GM18870 (cell line): ENCODE measurements around the gene PREX1.
"Not testable (repeated sequence)": the region's sequence is repeated elsewhere in the genome, so short reads cannot be mapped to it uniquely, and the experiment has no call there.

Experiments used
- ATAC-seq: cut with Tn5 transposase; IDR thresholded peaks from one replicate; pipeline ENCODE4 v1.9.1; 2021; ENCODE audit warnings: moderate library complexity; ENCODE audit not compliant: unreplicated experiment

Gene PREX1

DNA sequence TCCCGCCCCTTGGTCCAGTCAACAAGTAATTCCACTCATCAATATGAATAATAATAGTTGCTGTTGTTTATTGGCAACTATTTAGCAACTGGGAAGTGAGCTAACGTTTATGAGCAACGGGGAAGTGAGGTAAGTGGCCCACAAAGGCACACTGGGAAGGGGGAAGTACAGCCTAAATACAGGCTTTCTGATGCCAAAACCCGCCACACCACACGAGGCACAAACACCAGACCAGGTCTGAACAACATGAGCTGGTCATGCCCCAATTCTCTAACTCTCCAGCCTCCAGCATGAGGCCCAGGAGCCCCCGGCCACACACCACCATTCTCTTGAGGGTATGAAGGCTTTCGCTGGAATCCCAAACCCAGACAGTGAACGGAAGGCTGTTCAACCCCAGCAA, 50.8 kb downstream of the PREX1 start:
- no peak for ATAC-seq

DNA sequence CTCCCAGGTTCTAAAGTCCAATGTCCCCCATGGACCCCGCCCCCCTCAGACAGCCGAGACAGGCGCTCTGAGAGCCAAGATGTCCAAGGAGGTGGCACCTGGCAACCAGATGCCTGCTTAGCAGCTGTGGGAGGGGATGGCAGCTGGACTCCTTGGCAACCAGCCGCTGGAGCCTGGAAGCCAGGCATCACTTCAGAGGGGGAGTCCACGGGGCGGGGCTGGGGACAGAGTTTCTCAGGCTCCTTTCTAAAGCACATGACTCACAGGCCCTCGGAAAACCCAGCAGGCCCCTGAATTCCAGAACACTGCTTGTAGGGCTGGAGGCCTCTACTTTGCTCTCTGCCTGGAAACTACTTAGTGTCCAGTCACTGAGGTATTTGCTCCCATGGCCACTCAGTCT, 51.5 kb downstream of the PREX1 start:
- ATAC-seq, result no peak

DNA sequence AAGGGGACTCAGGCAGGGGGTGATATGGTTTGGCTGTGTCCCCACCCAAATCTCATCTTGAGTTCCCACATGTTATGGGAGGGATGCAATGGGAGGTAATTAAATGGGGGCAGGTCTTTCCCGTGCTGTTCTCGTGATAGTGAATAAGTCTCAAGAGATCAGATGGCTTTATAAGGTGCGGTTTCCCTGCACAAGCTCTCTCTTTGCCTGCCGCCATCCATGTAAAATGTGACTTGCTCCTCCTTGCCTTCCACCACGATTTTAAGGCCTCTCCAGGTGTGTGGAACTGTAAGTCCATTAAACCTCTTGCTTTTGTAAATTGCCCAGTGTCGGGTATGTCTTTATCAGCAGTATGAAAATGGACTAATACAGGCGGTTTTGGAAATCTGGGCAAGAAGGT, 52.3 kb downstream of the PREX1 start:
- ATAC-seq, result not testable (repeated sequence)

DNA sequence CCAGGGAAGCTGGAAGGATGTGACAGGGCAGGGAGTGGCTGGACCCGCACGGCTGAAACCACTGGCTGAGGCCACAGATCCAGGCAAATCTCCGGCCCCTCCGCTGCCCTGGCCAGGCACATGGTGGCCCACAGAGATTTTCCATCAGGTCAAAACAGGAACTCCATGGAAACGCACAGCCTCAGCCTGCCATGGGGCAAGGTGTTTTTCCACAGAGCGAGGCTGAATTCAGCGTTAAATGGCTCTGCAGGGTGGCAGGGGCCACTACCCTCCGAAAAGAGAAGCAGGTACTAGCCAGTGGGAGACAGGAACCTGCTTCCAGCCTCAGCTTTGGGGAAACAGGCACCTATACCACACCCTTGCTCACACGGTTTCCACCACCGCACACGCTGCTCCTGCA, 53.1 kb downstream of the PREX1 start:
- ATAC-seq, result no peak

DNA sequence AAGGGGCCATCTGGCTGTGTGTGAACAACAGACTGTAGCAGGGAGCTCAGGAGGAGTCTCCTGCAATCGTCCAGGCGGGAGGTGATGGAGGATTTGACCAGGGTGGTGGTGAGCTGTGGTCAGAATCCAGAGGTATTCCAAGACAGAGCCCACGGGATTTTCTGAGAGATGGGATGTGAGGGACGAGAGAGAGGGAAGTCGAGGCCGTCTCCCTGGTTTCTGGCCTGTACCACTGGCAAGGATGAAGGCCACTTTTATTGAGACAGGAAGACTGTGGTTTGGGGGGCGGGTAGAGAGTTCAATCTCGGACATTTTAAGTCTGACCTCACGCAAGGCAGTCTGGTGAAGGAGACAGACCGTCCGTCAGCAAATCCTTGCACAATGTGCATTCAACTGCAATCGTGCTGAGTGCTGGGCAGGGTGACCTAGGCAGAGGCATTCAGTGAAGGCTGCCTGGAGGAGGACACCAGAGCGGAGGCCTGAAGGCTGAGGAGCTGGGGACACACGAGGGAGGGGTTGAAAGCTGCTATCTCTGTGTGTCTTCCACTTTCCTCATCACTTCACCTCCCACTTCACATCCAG, 53.9 kb downstream of the PREX1 start:
- no peak for ATAC-seq

DNA sequence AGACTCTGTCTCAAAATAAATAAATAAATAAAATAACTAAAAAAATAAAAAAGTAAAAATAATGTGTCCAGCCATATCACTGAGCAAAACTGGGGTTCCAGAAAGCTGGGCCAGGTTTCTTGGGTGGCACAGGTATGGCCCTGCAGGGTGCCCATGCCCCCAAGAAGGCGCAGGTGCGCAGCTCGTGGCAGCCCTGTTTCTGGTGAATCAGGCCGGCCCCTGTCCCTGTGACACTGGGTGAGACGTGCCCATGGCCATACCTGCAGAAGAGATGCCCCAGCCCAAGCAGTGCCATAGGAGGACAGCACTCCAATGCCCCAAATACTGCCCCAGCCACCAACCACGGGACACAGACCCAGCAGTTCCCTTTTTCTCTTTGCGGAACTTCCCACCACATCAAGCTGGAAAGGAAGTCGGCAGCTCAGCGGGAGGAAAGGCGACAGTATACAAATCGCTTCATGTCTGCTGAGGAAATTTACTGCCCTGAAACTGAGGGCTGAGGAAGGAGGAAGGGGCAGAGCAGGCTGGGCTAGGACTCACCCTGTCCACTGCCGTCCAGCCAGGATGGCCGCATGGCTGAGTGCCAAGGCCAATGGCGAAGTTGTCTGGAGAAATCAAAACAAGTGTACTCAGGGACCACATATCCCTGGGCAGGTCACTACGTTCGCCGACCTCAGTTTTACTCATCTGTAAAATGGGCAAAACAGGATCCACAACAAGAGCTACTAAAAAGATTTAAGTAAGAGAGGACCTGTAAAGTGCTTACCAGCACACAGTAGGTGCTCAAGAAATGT, 55.4 kb downstream of the PREX1 start:
- no peak for ATAC-seq

DNA sequence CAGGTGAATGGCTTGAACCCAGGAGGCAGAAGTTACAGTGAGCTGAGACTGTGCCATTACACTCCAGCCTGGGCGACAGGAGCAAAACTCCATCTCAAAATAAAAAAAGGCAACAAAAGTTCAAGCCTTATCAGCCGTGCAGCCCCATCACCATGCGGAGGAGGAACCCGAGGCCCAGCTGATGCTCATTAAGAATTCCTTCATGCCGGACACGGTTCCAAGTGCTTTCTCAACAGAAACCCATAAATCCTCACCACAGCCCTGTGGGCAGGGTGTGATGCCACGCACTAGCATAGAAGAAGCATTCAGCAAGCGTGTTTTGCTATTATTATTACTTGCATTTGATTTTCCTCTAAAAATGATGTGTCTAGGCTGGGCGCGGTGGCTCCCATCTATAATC, 56.3 kb downstream of the PREX1 start:
- no peak for ATAC-seq

DNA sequence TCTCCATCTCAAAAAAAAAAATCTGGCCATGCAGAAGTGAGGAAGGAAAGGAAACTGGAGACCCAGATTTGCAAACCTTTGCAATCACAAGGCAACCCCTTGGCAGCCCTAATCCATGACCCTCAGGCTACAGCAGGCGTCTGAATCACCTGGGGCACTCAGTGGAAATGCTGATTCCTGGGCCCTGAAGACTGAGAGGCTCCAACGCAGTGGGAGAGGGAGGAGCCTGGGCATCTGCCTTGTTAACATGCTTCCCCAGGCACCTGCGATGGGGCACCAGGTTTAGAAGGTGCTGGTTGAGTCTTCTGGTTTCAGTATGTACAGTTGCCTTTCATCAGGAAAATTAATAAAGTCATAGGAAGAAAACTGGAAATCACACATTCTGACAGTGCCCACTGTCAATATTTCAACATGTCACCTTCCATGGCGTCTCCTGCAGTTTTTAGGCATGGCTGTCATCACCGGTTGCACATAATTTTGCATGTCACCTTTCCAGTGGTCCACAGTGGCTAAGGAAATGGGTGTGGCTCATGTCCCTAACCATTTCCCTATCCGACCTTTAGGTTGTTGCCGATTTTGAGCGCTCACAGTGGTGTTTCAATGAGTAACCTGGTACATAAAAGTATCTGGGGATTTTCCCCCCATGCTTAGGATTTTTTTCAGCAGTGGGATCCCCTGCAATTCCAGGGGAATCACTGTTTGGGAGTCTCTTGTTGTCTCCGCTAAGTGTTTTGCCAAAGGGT, 56.9 kb downstream of the PREX1 start:
- ATAC-seq, result no peak

DNA sequence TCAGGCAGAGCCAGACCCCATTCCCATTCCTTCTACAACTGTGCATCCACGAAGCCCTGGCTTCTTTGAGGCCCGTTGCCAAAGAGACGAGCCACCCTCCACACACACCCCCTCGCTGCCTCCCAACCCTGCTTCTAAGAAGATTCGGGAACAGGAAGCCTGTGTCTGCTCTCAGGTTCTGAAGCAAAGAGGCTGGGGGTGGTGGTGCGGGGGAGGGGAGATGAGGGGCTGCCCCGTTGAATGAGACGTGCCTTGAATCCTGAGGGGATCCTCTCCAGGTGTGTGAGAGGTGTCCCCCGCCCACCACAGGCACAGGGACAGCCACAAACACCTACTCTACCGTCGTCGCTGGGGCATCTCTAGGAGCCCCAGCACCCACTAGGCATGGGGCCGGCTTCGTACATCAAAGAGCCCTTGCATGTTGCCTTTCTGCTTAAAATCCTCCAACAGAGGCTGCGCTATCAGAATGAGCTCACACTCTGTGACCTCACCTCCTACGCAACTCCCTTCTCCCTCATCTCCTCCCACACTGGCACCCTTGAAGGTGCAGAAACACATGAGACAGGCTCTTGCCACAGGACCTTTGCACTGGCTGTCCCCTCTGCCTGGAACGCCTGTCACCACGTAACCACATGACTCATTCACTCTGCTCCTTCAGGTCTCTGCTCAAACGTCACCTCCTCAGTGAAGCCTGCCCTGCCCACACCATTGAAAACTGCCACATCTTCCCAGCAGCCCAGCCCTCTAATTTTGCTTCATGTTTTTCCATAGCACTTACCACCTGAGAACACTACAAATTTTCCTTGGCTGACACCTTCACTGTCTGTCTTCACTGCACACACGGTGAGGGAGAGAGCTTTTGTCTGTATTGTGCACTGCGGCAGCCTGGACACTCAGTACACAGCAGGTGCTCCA, 58.5 kb downstream of the PREX1 start:
- ATAC-seq, result no peak

DNA sequence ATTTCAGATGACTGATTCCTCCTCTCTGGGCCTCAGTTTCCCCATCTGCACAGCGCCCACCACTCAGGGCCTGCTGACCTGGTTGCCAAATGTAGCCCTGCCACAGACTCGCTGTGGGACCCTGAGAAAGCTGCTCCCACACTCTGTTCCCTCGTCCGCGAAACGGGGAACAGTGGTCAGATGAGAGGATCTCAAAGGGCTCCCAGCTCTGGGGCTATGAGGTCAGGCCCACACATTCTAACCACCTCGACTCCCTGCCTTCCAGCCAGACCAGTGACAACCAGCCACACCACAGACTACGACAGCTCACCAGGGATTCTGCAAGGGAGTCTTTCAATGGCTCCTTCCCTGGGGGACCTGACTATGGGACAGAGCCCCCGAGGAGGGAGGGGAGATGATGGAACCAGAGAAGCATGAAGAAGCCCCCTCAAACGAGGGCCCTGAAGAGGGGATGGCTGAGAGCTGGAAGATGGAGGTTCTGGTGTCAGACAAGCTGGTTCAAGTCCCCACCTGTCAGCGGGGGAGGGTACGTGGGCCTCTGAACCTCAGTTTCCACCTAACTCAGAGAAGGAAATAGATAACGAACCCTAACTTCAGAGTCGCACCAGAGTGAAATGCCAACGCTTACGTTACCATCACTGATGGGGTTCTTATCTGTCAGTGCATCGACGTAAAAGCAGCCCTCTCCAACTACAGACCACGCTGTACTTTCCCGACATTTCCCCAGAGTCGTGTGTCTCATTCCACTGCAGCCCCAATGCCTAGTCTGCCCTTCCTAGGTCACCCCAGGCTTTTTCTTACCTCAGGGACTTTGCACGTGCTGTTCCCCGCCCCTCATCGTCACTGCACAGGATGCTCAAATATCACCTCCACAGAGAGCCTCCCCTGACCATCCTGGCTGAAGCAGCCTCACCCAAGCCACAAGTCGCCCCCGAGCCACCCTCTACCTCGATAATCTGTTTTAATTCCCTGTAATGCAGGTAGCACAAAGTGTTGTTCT, 60.5 kb downstream of the PREX1 start:
- ATAC-seq, result no peak

DNA sequence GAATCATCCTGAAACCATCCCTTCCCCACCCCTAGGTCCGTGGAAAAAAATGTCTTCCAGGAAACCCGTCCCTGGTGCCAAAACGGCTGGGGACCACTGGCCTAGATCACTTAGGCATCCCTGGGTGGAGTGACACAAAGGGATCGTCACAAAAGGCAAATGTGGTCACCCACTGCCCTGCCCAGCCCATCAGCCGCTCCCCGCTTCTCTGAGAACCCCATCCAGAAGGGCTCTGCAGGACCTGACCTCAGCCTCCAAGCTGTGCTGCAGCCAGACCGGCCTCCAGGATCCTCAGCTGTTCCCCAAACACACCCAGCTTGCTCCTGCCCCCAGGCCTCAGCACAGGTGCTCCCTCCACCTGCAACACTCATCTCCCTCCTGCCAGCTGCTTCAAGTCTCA, 61.6 kb downstream of the PREX1 start:
- no peak for ATAC-seq

DNA sequence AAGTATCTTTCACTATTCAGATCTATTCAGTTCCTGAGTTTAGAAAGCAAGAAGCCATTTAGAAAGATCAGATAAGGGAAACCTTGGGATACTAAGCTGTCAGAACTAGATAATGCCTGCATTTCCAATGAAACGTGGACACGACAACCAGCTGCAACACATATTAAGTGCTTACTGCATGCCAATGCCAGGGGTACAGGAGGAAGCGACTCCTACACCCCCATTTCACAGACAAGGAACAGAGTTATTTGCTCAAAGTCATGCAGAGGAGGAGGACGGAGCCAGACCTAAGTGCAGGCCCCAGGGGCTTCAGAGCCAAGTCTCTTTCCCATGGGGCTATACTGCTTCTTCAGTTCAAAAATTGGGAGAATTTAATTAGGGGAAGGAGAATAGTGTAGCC, 62.4 kb downstream of the PREX1 start:
- no peak for ATAC-seq

DNA sequence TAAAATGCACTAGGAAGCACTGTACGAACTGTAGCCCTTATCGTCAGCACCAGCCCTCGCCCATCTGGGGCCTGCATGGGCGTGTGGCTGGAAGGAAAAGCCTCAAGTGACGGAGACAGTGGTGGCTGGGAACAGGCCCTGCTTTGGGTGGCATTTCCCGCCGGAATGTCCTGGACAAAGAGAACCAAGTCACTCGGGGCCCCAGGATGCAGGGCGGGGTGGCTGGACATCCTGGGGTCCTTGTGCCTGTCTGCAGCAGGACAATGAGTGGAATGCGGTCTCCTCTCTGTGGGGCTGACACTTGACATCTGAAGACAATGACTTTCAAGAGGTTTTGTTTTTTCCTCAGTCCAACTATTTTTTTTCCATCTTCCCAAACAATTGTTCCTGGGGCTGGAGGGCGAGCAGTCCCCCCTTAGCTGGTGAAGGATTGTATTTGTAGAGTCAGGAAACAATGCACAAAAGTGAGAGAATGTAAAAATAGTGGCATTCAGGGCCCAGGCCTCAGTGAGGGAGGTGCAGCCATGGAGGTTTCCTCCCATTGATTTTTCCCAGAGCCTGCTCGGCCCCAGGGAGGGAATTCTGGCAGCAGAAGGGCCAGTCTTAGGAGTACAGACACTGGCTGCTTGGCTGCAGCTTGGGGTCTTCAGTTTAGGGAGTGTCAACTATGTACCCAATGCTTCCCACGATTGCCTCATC, 64.4 kb downstream of the PREX1 start:
- ATAC-seq, result no peak

DNA sequence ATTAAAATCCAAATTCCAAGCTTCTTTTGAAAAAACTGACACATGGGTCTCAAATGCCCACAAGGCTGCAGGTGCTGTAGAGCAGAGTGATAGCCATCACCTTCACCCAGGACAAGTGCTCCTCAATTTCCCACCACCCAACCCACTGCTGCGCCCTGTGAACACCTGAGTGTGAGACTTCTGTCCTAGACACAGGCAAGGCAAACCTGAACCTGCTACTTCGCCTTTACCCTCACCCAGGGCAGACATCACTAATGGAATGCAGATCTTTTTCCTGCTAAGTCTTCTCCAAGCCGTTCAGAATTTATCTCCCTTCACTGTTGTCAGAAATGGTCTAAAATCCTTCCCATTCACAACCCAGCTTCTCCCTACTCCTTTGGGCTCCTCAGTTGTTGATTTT, 65.9 kb downstream of the PREX1 start:
- ATAC-seq, result no peak

DNA sequence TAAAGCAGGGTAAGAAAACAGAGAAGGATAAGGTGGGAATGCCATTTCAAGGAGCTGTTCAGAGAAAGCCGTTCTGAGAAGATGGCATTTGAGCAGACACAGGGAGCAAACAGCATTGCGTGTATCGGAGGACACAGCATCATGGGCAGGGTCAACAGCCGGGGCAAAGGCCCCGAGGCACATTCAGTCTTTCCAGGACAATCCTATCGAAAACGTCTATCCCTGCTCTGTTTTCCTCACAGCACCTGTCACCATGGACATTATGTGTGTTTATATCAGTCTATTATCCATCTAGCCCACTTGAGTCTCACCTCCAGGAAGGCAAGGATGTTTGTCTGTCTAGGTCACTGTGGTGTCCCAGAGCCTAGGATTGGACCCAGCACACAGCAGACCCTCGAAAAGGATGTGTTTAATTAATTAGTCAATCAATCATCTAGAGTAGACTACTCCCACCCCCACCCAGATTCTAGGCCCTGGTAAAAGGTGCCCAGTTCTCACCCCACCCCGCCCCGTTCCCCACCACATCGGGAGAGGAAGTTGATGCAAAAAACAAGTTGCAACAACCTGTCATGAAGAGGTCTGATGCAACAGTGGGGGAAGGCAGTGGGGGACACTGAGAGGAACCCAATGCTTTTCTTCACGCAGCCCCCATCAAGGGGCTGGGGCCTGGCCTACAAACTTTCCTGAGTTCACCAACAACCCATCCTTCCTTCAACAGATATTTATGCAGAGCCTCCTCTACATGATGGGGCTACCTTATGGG, 66.6 kb downstream of the PREX1 start:
- ATAC-seq, result no peak

DNA sequence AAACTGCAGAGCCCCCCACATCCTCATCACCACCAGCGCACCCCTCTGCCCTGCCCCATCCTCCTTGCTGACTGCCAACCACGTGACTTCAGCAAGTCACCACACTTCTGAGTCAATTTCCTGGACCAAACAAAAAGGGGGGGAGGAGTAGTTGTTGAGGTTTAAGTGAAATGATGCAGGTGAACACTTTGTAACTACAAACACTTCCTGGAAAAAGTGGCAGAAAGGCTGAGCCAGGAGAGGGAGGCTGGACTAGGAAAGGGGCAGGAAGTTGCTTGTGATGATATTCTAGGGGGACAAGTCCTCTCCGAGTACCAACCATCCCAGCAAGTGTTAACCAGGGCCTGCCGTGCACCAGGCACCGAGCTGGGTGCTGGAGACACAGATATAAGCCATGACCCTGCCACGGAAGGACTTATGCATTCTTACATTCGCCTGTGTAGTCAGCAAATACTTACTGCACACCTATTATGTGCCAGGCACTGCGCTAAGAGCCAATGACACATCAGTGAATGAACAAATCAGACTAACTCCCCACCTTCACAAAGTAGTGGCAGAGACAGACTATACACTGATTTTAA, 67.3 kb downstream of the PREX1 start:
- no peak for ATAC-seq

DNA sequence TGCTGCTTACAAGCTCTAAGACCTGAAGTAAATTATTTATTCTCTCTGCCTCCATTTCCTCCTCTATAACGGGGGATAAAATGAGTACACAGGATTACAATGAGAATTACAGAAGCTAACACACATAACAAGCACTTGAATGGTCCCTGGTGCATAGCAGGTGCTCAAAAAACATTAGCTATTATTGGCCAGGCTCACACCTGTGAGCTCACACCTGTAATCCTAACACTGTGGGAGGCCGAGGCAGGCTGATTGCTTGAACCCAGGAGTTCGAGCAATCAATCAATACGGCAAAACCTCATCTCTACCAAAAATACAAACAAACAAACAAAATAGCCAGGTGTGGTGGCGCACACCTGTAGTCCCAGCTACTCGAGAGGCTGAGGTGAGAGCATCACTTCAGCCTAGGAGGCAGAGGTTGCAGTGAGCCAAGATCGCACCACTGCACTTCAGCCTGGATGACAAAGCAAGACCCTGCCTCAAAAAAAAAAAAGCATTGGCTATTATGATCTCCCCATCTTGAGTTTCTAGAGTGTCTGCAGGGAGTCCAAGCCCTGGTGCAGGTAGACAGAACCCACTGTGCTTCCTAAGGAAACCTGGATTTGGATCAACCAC, 68.1 kb downstream of the PREX1 start:
- no peak for ATAC-seq
